ENCODE results near the gene DECR2.
A peak's percentile ranks its signal among the peaks of the same experiment; 100 is the strongest.

DNA sequence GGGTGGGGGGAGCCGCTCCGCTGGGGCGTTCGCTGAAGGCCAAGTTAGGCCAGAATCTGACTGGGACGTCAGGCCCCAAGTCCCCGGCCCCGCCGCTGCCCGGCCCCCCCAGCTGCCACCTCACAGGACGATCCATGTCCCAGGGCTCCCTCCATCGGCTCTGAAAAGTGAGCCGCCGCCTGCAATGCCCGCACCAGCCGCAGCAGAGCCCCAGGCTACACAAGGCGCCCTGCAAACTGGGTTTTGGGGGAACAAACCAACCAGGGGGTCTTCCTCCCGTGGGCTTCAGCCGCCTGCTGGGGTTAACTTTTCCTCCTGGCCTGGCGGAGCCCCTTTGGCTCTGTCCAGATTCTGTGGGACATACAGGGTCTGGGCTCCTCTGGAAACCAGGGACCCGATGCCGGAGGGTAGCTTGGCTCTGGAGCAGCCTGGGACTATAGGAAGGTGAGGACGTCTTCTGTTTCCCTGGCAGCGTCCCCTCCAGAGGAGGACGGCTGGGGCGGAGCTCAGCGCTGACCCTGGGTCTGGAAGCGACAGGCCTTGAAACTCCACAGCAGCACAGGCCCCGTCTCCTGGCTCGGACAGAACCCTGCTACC is 3.9 kb upstream of the DECR2 start:
- TF ChIP-seq POLR2A (IDR thresholded peaks at IDR 0.05): no peak
- TF ChIP-seq, protein P1, sequence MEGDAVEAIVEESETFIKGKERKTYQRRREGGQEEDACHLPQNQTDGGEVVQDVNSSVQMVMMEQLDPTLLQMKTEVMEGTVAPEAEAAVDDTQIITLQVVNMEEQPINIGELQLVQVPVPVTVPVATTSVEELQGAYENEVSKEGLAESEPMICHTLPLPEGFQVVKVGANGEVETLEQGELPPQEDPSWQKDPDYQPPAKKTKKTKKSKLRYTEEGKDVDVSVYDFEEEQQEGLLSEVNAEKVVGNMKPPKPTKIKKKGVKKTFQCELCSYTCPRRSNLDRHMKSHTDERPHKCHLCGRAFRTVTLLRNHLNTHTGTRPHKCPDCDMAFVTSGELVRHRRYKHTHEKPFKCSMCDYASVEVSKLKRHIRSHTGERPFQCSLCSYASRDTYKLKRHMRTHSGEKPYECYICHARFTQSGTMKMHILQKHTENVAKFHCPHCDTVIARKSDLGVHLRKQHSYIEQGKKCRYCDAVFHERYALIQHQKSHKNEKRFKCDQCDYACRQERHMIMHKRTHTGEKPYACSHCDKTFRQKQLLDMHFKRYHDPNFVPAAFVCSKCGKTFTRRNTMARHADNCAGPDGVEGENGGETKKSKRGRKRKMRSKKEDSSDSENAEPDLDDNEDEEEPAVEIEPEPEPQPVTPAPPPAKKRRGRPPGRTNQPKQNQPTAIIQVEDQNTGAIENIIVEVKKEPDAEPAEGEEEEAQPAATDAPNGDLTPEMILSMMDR (IDR thresholded peaks at IDR 0.05): peak; percentile 49 to 79 (median 60)

All from sigmoid colon (tissue), 3 donors.